Endothelial cell of umbilical vein (primary cell): ENCODE measurements around the gene ERBB3. TPM values are rescaled to one million over a fixed set of nuclear protein-coding genes. Genes with fewer than 3 reads are reported as not detected.
A peak's percentile ranks its signal among the peaks of the same experiment; 100 is the strongest.

Source experiments
- Bru-seq: library from RNA; stranded (reverse); fragments of 400-500 nt; gene quantifications from one replicate; lab custom pipeline; 2021; lab: Mats Ljungman, UMichigan
- BruChase-seq, 2 experiments: library from RNA; stranded (reverse); fragments of 400-500 nt; gene quantifications; one replicate each; lab custom pipeline; 2021; lab: Mats Ljungman, UMichigan
- BruUV-seq: library from RNA; stranded (reverse); fragments of 400-500 nt; replicated peaks from 2 replicates; lab custom pipeline; 2021; lab: Mats Ljungman, UMichigan
- CTCF ChIA-PET: fragments of 300-600, 350-600 bp; sonication (Branson Sonifier 250); formaldehyde crosslinking; loops from one replicate; lab custom pipeline; 2021; ENCODE audit warnings: antibody characterized with exemption, inconsistent platforms; lab: Charles Lee
- POLR2A ChIA-PET: fragments of 300-600, 350-600 bp; sonication (Branson Sonifier 250); formaldehyde crosslinking; loops from one replicate; lab custom pipeline; 2021; ENCODE audit warnings: antibody characterized with exemption, inconsistent platforms; lab: Charles Lee
- DNase-seq: peaks from one replicate; pipeline ENCODE4 v3.0.0-alpha.2; 2011; ENCODE audit warnings: low read depth, low spot score
- FAIRE-seq: peaks from 2 replicates; lab custom pipeline; 2011; peaks lifted over from hg19 to GRCh38; lab: Jason Lieb, UNC
- H2AFZ ChIP-seq: 2 replicates; pipeline ENCODE4 v1.6.0; 2012; ENCODE audit warnings: low read depth, low read length, control low read depth, inconsistent platforms
- H3K27ac ChIP-seq: 2 replicates; pipeline ENCODE4 v1.5.1; 2011; ENCODE audit warnings: low read depth, mild to moderate bottlenecking, control low read depth, low read length, moderate library complexity; ENCODE audit not compliant: insufficient read depth
- H3K27me3 ChIP-seq, 2 experiments: 2 replicates each; pipeline versions ENCODE4 v1.6.0 to v1.6.1; 2011; ENCODE audit warnings: low read length in 2 of 2, mixed read lengths in 1 of 2; ENCODE audit not compliant: control insufficient read depth in 2 of 2, insufficient read depth in 2 of 2
- H3K36me3 ChIP-seq, 2 experiments: 2 replicates in 1 of 2; 3 replicates in 1 of 2; pipeline ENCODE4 v1.5.1; 2011; ENCODE audit warnings: low read length in 2 of 2, mild to moderate bottlenecking in 1 of 2, moderate library complexity in 1 of 2; ENCODE audit not compliant: control insufficient read depth in 2 of 2, insufficient read depth in 2 of 2; ENCODE audit errors: extremely low read depth in 1 of 2
- H3K4me1 ChIP-seq: 3 replicates; pipeline ENCODE4 v1.5.1; 2011; ENCODE audit warnings: mild to moderate bottlenecking, low read length; ENCODE audit not compliant: control insufficient read depth, insufficient read depth; ENCODE audit errors: extremely low read depth
- H3K4me2 ChIP-seq: 2 replicates; pipeline ENCODE4 v1.6.1; 2011; ENCODE audit warnings: low read length, control low read depth, mixed read lengths; ENCODE audit not compliant: insufficient read depth
- H3K4me3 ChIP-seq, 3 experiments: fragments of 200-600 bp in 1 of 3; sonication (generic), shearing (Covaris generic) in 1 of 3; replicated peaks in 1 of 3; 2 replicates each; pipeline ENCODE4 v1.5.1; 2011 to 2016; ENCODE audit warnings: control low read depth in 3 of 3, low read length in 3 of 3, mild to moderate bottlenecking in 2 of 3, inconsistent platforms in 1 of 3, low read depth in 1 of 3, moderate library complexity in 1 of 3; ENCODE audit not compliant: insufficient read depth in 1 of 3
- H3K79me2 ChIP-seq: 2 replicates; pipeline ENCODE4 v1.6.0; 2012; ENCODE audit warnings: low read length, inconsistent platforms; ENCODE audit not compliant: control insufficient read depth, insufficient read depth
- H3K9ac ChIP-seq: replicated peaks from 2 replicates; pipeline ENCODE3; 2011; ENCODE audit warnings: low read length, control low read depth; ENCODE audit not compliant: insufficient read depth; ENCODE audit errors: extremely low read depth
- H3K9me1 ChIP-seq: replicated peaks from 3 replicates; pipeline ENCODE4 v1.6.0; 2011; ENCODE audit warnings: mild to moderate bottlenecking, low read length; ENCODE audit not compliant: control insufficient read depth, insufficient read depth; ENCODE audit errors: extremely low read depth
- H3K9me3 ChIP-seq: replicated peaks from 2 replicates; pipeline ENCODE4 v1.5.1; 2012; ENCODE audit warnings: low read length, inconsistent platforms; ENCODE audit not compliant: control insufficient read depth, insufficient read depth
- H4K20me1 ChIP-seq: replicated peaks from 2 replicates; pipeline ENCODE3; 2011; ENCODE audit warnings: mild to moderate bottlenecking, low read length; ENCODE audit not compliant: control insufficient read depth, insufficient read depth; ENCODE audit errors: extremely low read depth
- FOS ChIP-seq: IDR thresholded peaks from 2 replicates; pipeline ENCODE4 v1.6.1; 2011; ENCODE audit warnings: mild to moderate bottlenecking, low read length, moderate library complexity, borderline replicate concordance; ENCODE audit not compliant: insufficient read depth
- GATA2 ChIP-seq: IDR thresholded peaks from 2 replicates; pipeline ENCODE4 v1.7.0; 2011; ENCODE audit warnings: low read depth, mild to moderate bottlenecking, moderate library complexity, mixed read lengths, low read length; ENCODE audit not compliant: insufficient read length, insufficient read depth
- JUN ChIP-seq: IDR thresholded peaks from 2 replicates; pipeline ENCODE4 v1.6.1; 2011; ENCODE audit warnings: borderline replicate concordance, low read depth; ENCODE audit not compliant: insufficient read length, insufficient read depth
- MYC ChIP-seq: IDR thresholded peaks from one replicate; pipeline ENCODE4 v1.6.1; 2011; ENCODE audit warnings: mild to moderate bottlenecking, low read depth, low read length
- POLR2AphosphoS5 ChIP-seq: IDR thresholded peaks from 2 replicates; pipeline ENCODE4 v1.6.1; 2012; ENCODE audit warnings: low read depth, mild to moderate bottlenecking, control low read depth, low read length, moderate library complexity; ENCODE audit not compliant: insufficient read depth
- dilution Hi-C: fragments of 300-500 bp; cut with MboI; formaldehyde crosslinking; loops from one replicate; pipeline ENCODE4 v1.15.0; 2019; ENCODE audit warnings: low sequenced_read_pairs; ENCODE audit not compliant: extremely low pct_ligation_motif_present
- intact Hi-C: fragments of 100-400 bp; cut with micrococcal nuclease; formaldehyde crosslinking; loops from one replicate; pipeline ENCODE4 v1.10.0; 2022
- long read RNA-seq: library from polyadenylated mRNA; stranded (forward); transcript quantifications from one replicate; pipeline ENCODE4 v2.0.0, GENCODE V29; 2021
- polyA minus RNA-seq, 3 experiments: library from RNA; depleted of rRNA, polyadenylated mRNA; stranded (reverse); fragments of >200 nt; gene quantifications; 1 replicate in 1 of 3; 2 replicates in 2 of 3; pipeline ENCODE4 v1.2.3, GENCODE V29; 2011
- polyA plus RNA-seq, 4 experiments: library from polyadenylated mRNA; depleted of rRNA in 3 of 4; stranded (reverse) in 3 of 4; unstranded in 1 of 4; fragments of >200 nt; gene quantifications; 2 replicates each; pipeline versions ENCODE4 v1.2.1 to v1.2.3, GENCODE V29; 2011 to 2012; ENCODE audit warnings: missing spikeins in 1 of 4
- total RNA-seq: library from RNA; stranded (reverse); gene quantifications from 2 replicates; pipeline ENCODE4 v1.2.3, GENCODE V29; 2021
- TF ChIP-seq, protein P1 (sequence below), 2 donors: IDR thresholded peaks; 1 replicate in 1 of 2; 2 replicates in 1 of 2; pipeline ENCODE4 v1.5.1; 2011; ENCODE audit warnings: low read length in 2 of 2, mild to moderate bottlenecking in 2 of 2, moderate library complexity in 2 of 2, control low read depth in 1 of 2, inconsistent platforms in 1 of 2, low read depth in 1 of 2; ENCODE audit not compliant: insufficient read depth in 1 of 2; ENCODE audit errors: extremely low read depth in 1 of 2

The ERBB3 gene
- total RNA-seq (0.11 TPM in 1 of 2 replicates, not detected in the other), polyA plus RNA-seq (0.08 and 1.5 TPM in 2 replicates), polyA minus RNA-seq (0.30 and 0.32 TPM in 2 replicates), Bru-seq, nascent RNA (percentile 11 among the genes with signal in this experiment), BruChase-seq, experiment 1, labeled RNA remaining after a 6-hour chase (percentile 15 among the genes with signal in this experiment), BruChase-seq, experiment 2, labeled RNA remaining after a 2-hour chase (percentile 13 among the genes with signal in this experiment)
- 0.12 and 0.23 TPM in 2 replicates for polyA plus RNA-seq (2011; cell fraction: cytosol; rRNA removed)
- polyA plus RNA-seq (2011; cell fraction: nucleus; rRNA removed) = 0.34 TPM in 1 of 2 replicates, not detected in the other
- 0.29 TPM in 1 of 2 replicates, not detected in the other for polyA plus RNA-seq (2012)
- polyA minus RNA-seq (2011; cell fraction: cytosol; rRNA and poly(A)+ RNA removed) = 10.3 TPM
- polyA minus RNA-seq (2011; cell fraction: nucleus; rRNA and poly(A)+ RNA removed) = not detected in 2 replicates
- long read RNA-seq = 0 reads

DNA sequence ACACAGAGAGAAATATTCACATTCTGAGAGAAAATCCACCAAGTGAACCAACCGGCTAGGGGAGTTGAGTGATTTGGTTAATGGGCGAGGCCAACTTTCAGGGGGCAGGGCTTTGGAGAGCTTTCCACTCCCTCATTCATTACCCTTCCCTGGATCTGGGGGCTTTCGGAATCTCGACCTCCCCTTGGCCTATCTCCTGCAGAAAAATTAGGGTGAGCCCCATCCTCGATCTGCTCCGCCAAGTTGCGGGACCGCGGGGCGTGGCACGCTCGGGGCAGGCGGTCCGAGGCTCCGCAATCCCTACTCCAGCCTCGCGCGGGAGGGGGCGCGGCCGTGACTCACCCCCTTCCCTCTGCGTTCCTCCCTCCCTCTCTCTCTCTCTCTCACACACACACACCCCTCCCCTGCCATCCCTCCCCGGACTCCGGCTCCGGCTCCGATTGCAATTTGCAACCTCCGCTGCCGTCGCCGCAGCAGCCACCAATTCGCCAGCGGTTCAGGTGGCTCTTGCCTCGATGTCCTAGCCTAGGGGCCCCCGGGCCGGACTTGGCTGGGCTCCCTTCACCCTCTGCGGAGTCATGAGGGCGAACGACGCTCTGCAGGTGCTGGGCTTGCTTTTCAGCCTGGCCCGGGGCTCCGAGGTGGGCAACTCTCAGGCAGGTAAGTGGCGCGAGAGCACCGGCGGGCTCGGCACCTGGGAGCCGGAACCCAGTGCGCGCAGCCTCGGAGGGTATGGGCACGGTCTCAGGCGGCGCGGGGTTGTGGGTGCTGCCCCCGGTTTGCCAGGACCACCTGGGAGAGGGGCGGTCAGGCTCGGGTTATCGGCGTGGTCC is at the start of gene ERBB3:
ERBB3 (plus strand) TSS at position 443 of the 833 bp plus-strand sequence; CDS start at position 579, 136 bp downstream.
- DNase-seq = peak; percentile 77
- no peak within 1 kb of the TSS for H3K27ac ChIP-seq
- CTCF ChIA-PET = interaction anchor here (0.8 to 5.0 kb wide), 17 partner anchors 9 to 350 kb away, joined by 3 to 59 read pairs (median 5); partner anchors contain the start of genes PA2G4 and RNF41
- POLR2A ChIA-PET = interaction anchor here (1.0 to 1.3 kb wide), 2 partner anchors 24 to 35 kb away, joined by 3 to 4 read pairs; partner anchors contain the start of gene PA2G4
- H3K9ac ChIP-seq = peak within 1 kb of the TSS; percentile 41
- BruUV-seq = no TSS peak
- peak within 1 kb of the TSS; percentile 31 to 58 (median 36) for H3K4me3 ChIP-seq
- no peaks in the 10 kb centered on the region for H3K9me3 ChIP-seq
- TF ChIP-seq, protein P1, sequence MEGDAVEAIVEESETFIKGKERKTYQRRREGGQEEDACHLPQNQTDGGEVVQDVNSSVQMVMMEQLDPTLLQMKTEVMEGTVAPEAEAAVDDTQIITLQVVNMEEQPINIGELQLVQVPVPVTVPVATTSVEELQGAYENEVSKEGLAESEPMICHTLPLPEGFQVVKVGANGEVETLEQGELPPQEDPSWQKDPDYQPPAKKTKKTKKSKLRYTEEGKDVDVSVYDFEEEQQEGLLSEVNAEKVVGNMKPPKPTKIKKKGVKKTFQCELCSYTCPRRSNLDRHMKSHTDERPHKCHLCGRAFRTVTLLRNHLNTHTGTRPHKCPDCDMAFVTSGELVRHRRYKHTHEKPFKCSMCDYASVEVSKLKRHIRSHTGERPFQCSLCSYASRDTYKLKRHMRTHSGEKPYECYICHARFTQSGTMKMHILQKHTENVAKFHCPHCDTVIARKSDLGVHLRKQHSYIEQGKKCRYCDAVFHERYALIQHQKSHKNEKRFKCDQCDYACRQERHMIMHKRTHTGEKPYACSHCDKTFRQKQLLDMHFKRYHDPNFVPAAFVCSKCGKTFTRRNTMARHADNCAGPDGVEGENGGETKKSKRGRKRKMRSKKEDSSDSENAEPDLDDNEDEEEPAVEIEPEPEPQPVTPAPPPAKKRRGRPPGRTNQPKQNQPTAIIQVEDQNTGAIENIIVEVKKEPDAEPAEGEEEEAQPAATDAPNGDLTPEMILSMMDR (IDR thresholded peaks at IDR 0.05; ENCODE audit: extremely low read depth in 1 of 2, insufficient read depth in 1 of 2, low read depth in 1 of 2, low read length in 2 of 2) = peak in 1 of 2 donors; percentile 12
- TF ChIP-seq MYC = no peak
- TF ChIP-seq GATA2 = no peak
- TF ChIP-seq FOS = peak; percentile 75
- TF ChIP-seq JUN = peak; percentile 23
- peak; percentile 38 for TF ChIP-seq POLR2AphosphoS5
- H4K20me1 ChIP-seq = no peaks in the 10 kb centered on the region
- no peaks in the 10 kb centered on the region for H3K9me1 ChIP-seq
- H3K4me2 ChIP-seq = peak within 1 kb of the TSS; percentile 85
- dilution Hi-C loops (no loop called here), intact Hi-C loops (loop anchor here (1.0 kb wide), 5 partner anchors 24 to 84 kb away; partner anchors contain the start of genes PA2G4 and RPL41)
- H2AFZ ChIP-seq = peak within 1 kb of the TSS; percentile 91
- peak; percentile 78 for FAIRE-seq
- H3K4me1 ChIP-seq = peaks cover 8% of the 10 kb centered on the region
- H3K27me3 ChIP-seq = peaks cover 2 to 4% of the 10 kb centered on the region in 2 experiments
- H3K79me2 ChIP-seq = no peaks in the 10 kb centered on the region
- H3K36me3 ChIP-seq = no peaks in the 10 kb centered on the region
